Natural killer cell (primary cell): ENCODE data around the gene APBA2. TPM values are rescaled to one million over a fixed set of nuclear protein-coding genes. Genes with fewer than 3 reads are reported as not detected.

Source experiments
- ATAC-seq, 3 donors: fragments of 150-1000 bp in 2 of 3; fragments of 200-7000 bp in 1 of 3; cut with Tn5 transposase; 1 replicate in 1 of 3; 2 replicates in 2 of 3; pipeline ENCODE4 v1.10.0; 2021; ENCODE audit warnings: mild to moderate bottlenecking in 2 of 3, moderate library complexity in 2 of 3
- DNase-seq, 2 donors: peaks; one replicate each; pipeline versions ENCODE4 v3.0.0 to v3.0.0-alpha.2; 2013 to 2021; ENCODE audit warnings: mixed read lengths in 1 of 2
- H3K27ac ChIP-seq: one replicate; pipeline ENCODE4 v1.5.1; 2013; ENCODE audit warnings: mild to moderate bottlenecking, low read length
- H3K27me3 ChIP-seq: one replicate; pipeline ENCODE4 v1.6.1; 2013; ENCODE audit warnings: low read length; ENCODE audit not compliant: control insufficient read depth, insufficient read depth
- H3K36me3 ChIP-seq: one replicate; pipeline ENCODE4 v1.6.1; 2013; ENCODE audit warnings: low read length; ENCODE audit not compliant: control insufficient read depth, insufficient read depth
- H3K4me1 ChIP-seq: one replicate; pipeline ENCODE4 v1.6.1; 2013; ENCODE audit warnings: low read length; ENCODE audit not compliant: control insufficient read depth, insufficient read depth
- H3K4me3 ChIP-seq: one replicate; pipeline ENCODE4 v1.5.1; 2013; ENCODE audit warnings: low read length
- H3K9me3 ChIP-seq: one replicate; pipeline ENCODE4 v1.6.1; 2013; ENCODE audit warnings: low read length; ENCODE audit not compliant: control insufficient read depth, insufficient read depth
- H3K27ac Mint-ChIP-seq, 2 donors: one replicate each; pipeline ENCODE4 v1.8.0; 2022; ENCODE audit warnings: mild to moderate bottlenecking in 2 of 2, mixed read lengths in 2 of 2, moderate library complexity in 1 of 2
- H3K27me3 Mint-ChIP-seq, 2 donors: one replicate each; pipeline ENCODE4 v1.8.0; 2022; ENCODE audit warnings: low read depth in 2 of 2, mixed read lengths in 2 of 2
- H3K36me3 Mint-ChIP-seq: one replicate; pipeline ENCODE4 v1.8.0; 2022; ENCODE audit warnings: mixed read lengths
- H3K4me1 Mint-ChIP-seq, 2 donors: one replicate each; pipeline ENCODE4 v1.8.0; 2022; ENCODE audit warnings: mixed read lengths in 2 of 2
- H3K4me3 Mint-ChIP-seq: one replicate; pipeline ENCODE4 v1.8.0; 2022; ENCODE audit warnings: mild to moderate bottlenecking, moderate library complexity, mixed read lengths
- H3K9me3 Mint-ChIP-seq, 2 donors: one replicate each; pipeline ENCODE4 v1.8.0; 2022; ENCODE audit warnings: mixed read lengths in 2 of 2
- CTCF ChIP-seq: fragments of 200-600 bp; IDR thresholded peaks from one replicate; pipeline ENCODE4 v1.8.0; 2022; ENCODE audit warnings: antibody characterized with exemption
- WGBS: methylation state at CpG from one replicate; pipeline ENCODE4 v1.1.7; 2013; ENCODE audit warnings: missing lambda C conversion rate; ENCODE audit not compliant: insufficient coverage; 5-methylcytosine and 5-hydroxymethylcytosine counted together
- intact Hi-C: fragments of 100-400 bp; cut with micrococcal nuclease; formaldehyde crosslinking; loops from one replicate; pipeline ENCODE4 v1.14.2; 2022
- total RNA-seq, 4 donors: library from RNA; stranded (reverse); fragments of 120-200 nt in 1 of 4; gene quantifications; one replicate each; pipeline versions ENCODE4 v1.2.3 to v1.2.4, GENCODE V29; 2013 to 2022

Gene APBA2
- total RNA-seq, 3 donors from 2014 or later (not counting 1 experiment from before 2014, with no cell fraction given), result 96.4 to 119 (median 97.9) TPM

- 90% methylated on average over 1 of the region's 2 CpGs for WGBS
- H3K9me3 ChIP-seq, result no peaks in the 10 kb centered on the region
Observed at GRCh38 chr15:29066838-29067237, 181.1 kb downstream of the APBA2 start.

DNA sequence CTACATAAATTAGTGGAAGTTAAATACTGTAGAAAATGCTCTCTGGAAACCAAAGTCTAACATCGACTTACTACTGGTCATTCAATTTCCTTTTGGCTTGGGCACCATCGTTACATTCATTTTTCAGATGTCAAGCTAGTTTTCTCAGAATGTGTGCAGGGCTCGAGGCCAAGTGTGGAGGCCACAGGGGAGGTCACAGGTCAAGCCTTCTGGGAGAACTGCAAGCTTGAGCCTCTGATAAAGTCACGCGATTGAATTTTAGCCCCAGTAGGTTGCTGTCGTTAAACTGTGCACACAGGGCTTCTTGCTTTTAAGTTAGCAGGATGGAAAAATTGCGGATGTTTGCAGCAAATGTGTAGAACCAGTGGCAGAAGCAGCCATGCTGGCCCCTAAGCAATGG, 182.2 kb downstream of the APBA2 start:
- Mint-ChIP-seq H3K27me3 (no peaks in the 10 kb centered on the region), H3K4me1 (peaks cover 47 to 64% of the 10 kb centered on the region in 2 donors), H3K4me3 (no peak overlapping the region), H3K9me3 (no peaks in the 10 kb centered on the region), H3K36me3 (no peaks in the 10 kb centered on the region), H3K27ac (peak overlapping the region in 1 of 2 donors; percentile 82)
- Histone ChIP-seq H3K4me1 (peaks cover 27% of the 10 kb centered on the region), H3K9me3 (no peaks in the 10 kb centered on the region), H3K27me3 (no peaks in the 10 kb centered on the region), H3K27ac (no peak overlapping the region), H3K36me3 (no peaks in the 10 kb centered on the region), H3K4me3 (no peak overlapping the region)
- intact Hi-C loops, result no loop called here
- no peak for TF ChIP-seq CTCF
- ATAC-seq (no peak), DNase-seq (no peak)
- 94% methylated on average over 7 of the region's 7 CpGs for WGBS

More at GRCh38 chr15:29066838-29067237, 181.1 kb downstream of the APBA2 start:
- H3K36me3 ChIP-seq, result no peaks in the 10 kb centered on the region
- H3K27ac Mint-ChIP-seq, result peak overlapping the region; percentile 82 to 83
- peaks cover 47 to 64% of the 10 kb centered on the region in 2 donors for H3K4me1 Mint-ChIP-seq
- no peak for DNase-seq
- peak overlapping the region; percentile 24 for H3K27ac ChIP-seq
- TF ChIP-seq CTCF, result no peak
- ATAC-seq, result peak in 2 of 3 donors; percentile 24 to 49
- no peak overlapping the region for H3K4me3 Mint-ChIP-seq
- H3K4me1 ChIP-seq, result peaks cover 27% of the 10 kb centered on the region
- no peaks in the 10 kb centered on the region for H3K27me3 ChIP-seq
- H3K9me3 Mint-ChIP-seq, result no peaks in the 10 kb centered on the region
- H3K36me3 Mint-ChIP-seq, result no peaks in the 10 kb centered on the region
- H3K27me3 Mint-ChIP-seq, result no peaks in the 10 kb centered on the region
- H3K4me3 ChIP-seq, result no peak overlapping the region
- intact Hi-C loops, result no loop called here

GRCh38 chr15:29070471-29071231, 184.9 kb downstream of the APBA2 start:
- H3K27me3 ChIP-seq, result no peaks in the 10 kb centered on the region
- no peak overlapping the region for H3K4me3 ChIP-seq
- no peaks in the 10 kb centered on the region for H3K9me3 ChIP-seq
- ATAC-seq (no peak), DNase-seq (no peak)
- H3K4me1 Mint-ChIP-seq, result peaks cover 36 to 44% of the 10 kb centered on the region in 2 donors
- no peak overlapping the region for H3K4me3 Mint-ChIP-seq
- H3K36me3 Mint-ChIP-seq, result no peaks in the 10 kb centered on the region
- no peaks in the 10 kb centered on the region for H3K9me3 Mint-ChIP-seq
- 93% methylated on average over 17 of the region's 17 CpGs for WGBS
- no peaks in the 10 kb centered on the region for H3K36me3 ChIP-seq
- H3K27ac Mint-ChIP-seq, result no peak overlapping the region
- intact Hi-C loops, result no loop called here
- no peak for TF ChIP-seq CTCF
- no peak overlapping the region for H3K27ac ChIP-seq
- H3K27me3 Mint-ChIP-seq, result no peaks in the 10 kb centered on the region
- peaks cover 17% of the 10 kb centered on the region for H3K4me1 ChIP-seq
